NCI-H524 (cell line): ENCODE results near the gene CADPS.
A peak's percentile ranks its signal among the peaks of the same experiment; 100 is the strongest.

Source experiments
- DNase-seq, 2 experiments: peaks; one replicate each; lab custom pipeline; 2025; lab: John Stamatoyannopoulos, UW

The CADPS gene

GRCh38 chr3:62558549-62559112 lies 316.6 kb downstream of the CADPS start:
- DNase-seq, result peak in 1 of 2 experiments; percentile 66

GRCh38 chr3:62557983-62558382 lies 317.2 kb downstream of the CADPS start:
- DNase-seq, result no peak

- no peak for DNase-seq
These were observed 317.8 kb downstream of the CADPS start for GRCh38 chr3:62557450-62557849.

GRCh38 chr3:62556121-62556815 lies 318.9 kb downstream of the CADPS start:
- no peak for DNase-seq

- DNase-seq, result peak; percentile 11 to 51
These were observed 320.9 kb downstream of the CADPS start for GRCh38 chr3:62554264-62554799.

DNA sequence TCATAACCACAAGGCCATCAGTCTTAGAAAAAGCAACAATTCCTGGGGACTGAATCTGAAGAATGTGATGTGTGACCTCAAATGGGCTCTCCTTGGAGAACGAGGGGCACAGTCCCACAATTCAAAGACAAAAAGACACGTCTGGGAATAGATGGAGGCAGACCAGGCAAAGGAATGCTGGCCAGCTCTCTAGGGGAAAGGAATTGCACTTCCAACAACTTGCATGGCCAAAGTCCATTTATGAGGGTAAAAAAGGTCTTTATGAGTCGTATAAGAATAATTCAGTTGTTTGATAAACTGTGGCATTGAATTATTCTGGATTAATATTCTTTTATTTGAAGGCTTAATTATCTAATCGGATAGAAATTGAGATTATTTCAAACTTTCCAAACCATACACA lies 321.4 kb downstream of the CADPS start:
- DNase-seq, result no peak

GRCh38 chr3:62551556-62551955 lies 323.7 kb downstream of the CADPS start:
- DNase-seq, result no peak

DNA sequence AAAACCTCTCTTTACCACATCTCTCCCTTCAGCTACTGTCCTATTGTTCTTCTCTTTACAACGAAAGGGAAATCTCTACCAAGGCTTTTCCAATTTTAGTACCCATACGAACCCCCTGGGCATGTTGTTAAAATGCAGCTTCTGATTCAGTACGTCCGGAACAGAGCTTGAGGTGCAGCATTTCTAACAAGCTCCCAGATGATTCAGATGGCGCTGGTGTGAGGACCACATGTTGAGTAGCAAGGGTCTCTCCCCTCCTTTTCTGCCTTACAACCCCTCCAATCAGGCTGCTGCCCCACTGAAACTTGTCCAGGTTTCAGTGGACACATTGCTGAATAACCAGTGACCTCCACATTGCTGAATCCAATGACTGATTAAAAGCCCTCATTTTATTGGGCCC lies 324.8 kb downstream of the CADPS start:
- DNase-seq, result no peak

DNA sequence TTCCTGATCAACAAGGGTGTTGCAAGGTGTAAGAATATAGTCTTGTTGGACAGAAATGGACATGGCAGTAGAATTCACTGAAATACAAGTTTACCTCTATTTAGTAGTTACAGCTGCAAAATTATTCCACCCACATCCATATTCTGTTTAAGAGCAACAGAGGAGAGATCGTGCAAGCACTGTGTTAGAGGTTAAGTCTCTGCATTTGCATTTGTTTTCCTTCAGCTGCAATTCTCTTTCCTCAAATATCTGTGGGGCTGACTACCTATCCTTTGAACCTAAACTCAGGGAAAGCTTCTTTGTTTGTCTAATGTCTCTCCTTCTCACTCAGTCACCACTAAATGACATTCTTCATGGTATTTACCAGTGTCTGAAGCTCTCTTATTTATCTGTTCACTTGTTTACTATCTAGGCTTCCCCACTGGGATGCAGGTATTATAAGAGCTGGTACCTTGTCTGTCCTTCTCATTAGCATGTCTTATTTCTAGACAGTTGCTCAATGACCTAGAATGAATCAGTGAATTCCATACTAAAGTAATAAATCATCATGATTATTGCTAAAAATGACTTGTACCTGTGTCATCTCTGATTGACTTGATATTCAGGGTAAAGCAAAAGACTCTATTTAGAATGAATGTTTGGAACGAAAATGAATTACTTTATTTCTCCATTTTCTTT lies 326.5 kb downstream of the CADPS start:
- DNase-seq, result no peak

- DNase-seq, result no peak
These were observed 328.9 kb downstream of the CADPS start for GRCh38 chr3:62546266-62546665.

DNA sequence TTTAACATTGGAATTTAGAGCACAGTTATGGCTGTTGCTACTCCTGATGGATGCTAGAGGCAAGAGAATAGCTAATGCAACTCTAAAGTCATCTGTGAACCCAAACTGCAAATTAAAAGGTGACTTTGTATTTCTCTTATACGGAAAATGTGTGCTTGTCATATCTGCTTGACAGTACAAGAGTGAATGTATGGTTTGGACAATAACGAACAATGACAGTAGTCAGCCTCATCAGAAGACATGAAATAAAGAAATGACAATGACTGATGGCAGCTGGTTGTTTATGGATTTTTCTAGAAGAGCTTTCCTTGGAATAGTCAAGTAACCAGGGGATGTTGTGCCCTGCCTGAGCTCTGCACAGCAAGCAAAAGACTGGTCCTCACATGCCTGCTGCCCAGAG lies 333.0 kb downstream of the CADPS start:
- no peak for DNase-seq

DNA sequence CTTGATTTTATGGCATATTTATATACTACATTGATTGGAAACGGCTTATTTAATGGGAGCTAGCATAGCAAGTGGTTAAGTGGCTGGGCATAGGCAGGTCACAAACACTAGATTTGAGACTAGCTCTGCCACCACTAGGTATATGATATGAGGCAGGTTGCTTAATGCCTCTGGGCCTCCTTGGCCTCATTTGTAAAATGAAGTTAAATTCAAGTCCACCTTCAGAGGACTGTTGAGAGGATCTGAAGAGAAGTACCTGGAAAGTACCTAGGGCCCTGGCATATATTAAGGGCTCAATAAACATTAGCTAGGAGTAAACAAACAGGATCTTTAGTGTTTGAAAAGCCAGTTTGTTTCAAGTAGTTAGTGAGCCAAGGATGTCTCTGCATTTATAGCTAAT lies 335.5 kb downstream of the CADPS start:
- no peak for DNase-seq

DNA sequence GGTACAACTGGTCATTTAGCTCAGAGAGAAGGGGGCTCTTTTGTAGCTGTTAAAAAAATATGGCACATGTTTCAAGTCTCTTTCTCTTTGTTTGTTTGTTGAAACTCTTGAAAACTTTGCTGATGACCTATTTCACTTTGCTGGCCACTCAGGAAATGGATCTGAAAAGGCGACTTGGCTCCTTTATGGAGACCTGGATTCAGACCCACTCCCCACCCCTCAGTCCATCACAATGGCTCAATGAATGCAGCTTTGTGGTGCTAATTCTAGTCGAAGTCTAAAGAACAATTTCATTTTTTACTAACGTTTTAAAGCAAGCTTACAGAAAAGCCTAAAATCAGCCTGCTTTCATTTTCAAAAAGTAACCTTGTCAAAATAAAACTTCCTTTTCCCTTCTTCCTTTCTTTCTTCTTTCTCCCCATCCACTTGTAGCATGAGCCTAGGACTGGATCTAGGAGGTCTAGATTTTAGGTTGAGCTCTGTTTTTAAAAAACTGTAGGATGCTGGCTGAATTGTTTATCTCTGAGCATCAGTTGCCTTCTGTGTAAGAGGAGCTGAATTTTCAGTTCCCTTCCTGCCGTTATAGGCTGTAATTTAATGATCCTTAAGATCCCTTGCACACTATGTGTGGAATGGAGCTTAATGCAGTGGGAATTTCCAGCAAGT lies 336.4 kb downstream of the CADPS start:
- DNase-seq, result no peak

DNA sequence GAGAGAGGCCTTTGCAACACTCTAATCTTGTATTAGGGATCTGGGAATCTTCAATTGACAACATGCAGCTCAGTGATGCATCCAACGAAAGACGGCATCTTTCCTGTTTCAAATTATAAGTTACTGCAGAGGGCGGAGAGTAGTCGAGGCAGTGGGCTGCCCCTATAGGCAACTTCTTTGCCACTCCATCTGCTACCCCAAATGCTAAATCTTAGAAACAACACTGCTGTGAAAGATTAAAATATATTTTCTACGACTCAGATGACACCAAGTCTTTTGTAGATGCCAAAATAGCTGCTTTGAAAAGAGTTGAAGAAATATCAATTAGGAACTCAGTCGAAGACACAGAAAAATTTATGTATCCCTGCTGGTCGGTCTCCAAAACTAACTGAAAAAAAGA lies 340.9 kb downstream of the CADPS start:
- no peak for DNase-seq

GRCh38 chr3:62532796-62533195 lies 342.4 kb downstream of the CADPS start:
- DNase-seq, result no peak

DNA sequence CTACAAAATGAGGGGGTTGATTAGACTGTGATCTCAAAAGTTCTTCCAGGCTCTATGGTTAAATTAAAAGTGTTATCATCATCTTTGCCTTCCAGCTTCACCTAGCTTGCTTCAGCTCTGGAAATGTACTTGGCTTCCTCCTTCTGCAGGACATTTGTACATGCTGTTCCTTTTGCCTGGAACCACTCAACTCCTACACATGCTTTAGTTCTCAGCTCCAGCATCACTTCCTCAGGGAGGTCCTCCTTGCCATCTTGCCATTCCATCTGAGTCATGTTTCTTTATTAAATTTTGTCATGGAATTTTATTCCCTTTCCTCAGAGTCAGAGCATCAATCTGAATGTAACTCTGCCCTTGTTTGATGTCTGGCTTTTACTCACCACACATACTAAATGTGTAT lies 343.2 kb downstream of the CADPS start:
- no peak for DNase-seq

- DNase-seq, result no peak
These were observed 343.7 kb downstream of the CADPS start for GRCh38 chr3:62531493-62531892.

DNA sequence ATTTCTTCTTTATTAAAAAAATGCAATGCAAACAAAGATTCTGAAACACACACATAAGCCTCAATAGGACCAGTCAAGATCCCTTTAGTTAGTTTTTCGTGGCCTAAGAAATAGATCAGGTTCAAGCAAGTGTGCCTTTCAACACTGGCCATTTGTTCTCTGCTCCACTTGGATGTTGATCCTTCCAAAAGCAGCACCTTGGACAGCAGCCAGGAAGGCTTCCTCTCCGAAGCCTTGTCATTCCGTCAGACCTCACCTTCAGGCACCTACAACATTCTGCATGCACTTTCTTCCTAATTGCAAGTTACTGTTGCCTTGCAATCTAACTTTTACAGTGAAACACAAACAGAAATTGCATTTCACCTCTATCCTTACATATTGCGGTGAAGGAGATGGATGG lies 346.0 kb downstream of the CADPS start:
- peak; percentile 9 to 46 for DNase-seq

GRCh38 chr3:62527474-62527873 lies 347.7 kb downstream of the CADPS start:
- no peak for DNase-seq

DNA sequence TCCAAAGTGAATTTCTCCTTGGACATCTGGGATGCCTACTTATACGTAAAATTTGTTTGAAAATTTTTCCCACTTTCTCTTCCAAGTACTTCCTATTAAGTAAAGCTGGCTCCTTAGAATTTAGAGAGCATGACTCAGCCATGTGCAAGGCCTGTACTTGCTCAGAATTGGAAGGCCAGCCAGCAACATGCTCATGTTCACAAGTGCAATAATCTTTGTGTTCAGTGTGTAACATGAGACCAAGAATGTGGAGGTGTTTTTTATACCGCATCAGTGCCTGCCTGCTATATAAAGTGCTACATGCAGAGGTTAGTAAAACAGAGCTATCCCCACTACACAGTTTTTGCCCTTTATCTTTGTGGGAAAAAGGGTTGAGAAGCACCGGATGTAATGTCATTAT lies 349.9 kb downstream of the CADPS start:
- peak in 1 of 2 experiments; percentile 38 for DNase-seq

DNA sequence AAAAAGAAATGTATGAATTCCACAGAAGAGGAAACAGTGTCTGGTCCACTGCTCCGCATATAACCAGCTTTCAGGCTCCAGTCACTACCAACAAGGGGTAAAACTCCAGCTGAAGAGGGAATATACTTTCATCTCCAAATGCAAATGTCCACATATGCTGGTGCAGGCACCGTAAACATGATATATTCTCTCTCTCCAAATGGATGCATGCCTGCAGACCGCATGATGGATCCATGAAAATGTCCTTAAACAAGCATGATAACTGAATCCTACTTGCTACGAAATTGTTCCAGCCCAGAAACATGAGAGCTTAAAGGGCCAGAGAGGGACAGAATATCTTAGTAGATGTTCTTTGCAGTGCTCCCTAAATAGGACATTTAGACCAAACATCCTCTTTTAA lies 351.5 kb downstream of the CADPS start:
- DNase-seq, result no peak

DNA sequence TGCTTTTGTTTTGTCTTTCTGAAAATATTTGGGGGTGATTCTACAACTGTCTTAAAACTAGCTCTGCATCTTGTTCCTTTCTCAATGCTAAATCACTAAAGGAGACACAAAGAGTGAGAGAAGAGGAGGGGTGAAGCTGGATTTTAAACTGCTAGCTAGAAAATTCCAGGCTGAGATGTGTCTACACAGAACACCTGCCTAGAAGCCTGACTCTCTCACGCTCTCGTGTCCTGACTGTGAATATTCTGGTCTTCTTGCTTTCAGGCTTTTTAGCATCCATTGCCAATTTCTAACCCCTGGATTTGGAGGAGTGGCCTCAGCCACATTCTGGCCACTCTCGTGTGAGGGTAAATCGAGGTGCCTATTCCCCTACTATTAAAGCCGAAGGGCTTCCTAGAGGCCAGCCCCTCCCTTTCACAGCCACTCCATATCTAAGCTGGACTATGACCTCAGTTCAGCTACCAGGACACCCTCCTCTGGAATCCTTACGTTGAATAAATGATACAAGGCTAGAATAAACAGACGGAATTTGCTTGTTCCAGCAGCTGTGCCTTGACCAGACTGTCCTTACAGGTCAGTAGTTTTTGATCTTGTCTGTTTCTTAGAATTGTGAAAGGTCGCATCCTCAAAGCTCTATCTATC lies 353.6 kb downstream of the CADPS start:
- DNase-seq, result no peak
